Germinal center (tissue), 1 donor: ENCODE measurements around the gene LAMA5.
A peak's percentile ranks its signal among the peaks of the same experiment; 100 is the strongest.

Experiments
- DNase-seq: peaks from one replicate; pipeline ENCODE4 v3.0.0; 2012; ENCODE audit warnings: mixed read lengths, low spot score

LAMA5 gene, protein sequence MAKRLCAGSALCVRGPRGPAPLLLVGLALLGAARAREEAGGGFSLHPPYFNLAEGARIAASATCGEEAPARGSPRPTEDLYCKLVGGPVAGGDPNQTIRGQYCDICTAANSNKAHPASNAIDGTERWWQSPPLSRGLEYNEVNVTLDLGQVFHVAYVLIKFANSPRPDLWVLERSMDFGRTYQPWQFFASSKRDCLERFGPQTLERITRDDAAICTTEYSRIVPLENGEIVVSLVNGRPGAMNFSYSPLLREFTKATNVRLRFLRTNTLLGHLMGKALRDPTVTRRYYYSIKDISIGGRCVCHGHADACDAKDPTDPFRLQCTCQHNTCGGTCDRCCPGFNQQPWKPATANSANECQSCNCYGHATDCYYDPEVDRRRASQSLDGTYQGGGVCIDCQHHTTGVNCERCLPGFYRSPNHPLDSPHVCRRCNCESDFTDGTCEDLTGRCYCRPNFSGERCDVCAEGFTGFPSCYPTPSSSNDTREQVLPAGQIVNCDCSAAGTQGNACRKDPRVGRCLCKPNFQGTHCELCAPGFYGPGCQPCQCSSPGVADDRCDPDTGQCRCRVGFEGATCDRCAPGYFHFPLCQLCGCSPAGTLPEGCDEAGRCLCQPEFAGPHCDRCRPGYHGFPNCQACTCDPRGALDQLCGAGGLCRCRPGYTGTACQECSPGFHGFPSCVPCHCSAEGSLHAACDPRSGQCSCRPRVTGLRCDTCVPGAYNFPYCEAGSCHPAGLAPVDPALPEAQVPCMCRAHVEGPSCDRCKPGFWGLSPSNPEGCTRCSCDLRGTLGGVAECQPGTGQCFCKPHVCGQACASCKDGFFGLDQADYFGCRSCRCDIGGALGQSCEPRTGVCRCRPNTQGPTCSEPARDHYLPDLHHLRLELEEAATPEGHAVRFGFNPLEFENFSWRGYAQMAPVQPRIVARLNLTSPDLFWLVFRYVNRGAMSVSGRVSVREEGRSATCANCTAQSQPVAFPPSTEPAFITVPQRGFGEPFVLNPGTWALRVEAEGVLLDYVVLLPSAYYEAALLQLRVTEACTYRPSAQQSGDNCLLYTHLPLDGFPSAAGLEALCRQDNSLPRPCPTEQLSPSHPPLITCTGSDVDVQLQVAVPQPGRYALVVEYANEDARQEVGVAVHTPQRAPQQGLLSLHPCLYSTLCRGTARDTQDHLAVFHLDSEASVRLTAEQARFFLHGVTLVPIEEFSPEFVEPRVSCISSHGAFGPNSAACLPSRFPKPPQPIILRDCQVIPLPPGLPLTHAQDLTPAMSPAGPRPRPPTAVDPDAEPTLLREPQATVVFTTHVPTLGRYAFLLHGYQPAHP (N-terminal part only)

DNA sequence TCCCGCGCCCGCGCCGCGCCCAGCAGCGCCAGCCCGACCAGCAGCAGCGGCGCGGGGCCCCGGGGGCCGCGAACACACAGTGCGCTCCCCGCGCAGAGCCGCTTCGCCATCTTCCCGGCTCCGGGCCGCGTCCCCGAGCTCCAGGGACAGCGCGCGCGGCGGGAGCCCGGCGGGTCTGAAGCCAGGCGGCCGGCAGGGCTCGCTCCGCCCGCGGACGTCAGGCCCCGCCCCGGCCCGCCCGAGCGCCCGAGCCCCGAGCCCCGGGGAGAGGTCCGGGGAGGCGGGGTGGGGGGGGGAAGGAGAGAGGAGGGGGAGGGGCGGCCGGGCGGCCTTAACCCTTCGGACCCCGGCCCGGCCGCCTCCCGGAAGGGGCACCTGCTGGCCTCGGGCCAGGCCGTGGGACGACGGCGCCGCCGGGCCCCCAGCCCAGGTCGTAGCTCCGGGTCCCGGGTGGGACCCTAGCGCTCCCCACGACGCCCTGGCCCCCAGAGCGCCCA lies at the start of gene LAMA5:
LAMA5 (minus strand) TSS at position 177 of the 497 bp plus-strand sequence; CDS start at position 110, 67 bp downstream.
- peak; percentile 69 for DNase-seq

DNA sequence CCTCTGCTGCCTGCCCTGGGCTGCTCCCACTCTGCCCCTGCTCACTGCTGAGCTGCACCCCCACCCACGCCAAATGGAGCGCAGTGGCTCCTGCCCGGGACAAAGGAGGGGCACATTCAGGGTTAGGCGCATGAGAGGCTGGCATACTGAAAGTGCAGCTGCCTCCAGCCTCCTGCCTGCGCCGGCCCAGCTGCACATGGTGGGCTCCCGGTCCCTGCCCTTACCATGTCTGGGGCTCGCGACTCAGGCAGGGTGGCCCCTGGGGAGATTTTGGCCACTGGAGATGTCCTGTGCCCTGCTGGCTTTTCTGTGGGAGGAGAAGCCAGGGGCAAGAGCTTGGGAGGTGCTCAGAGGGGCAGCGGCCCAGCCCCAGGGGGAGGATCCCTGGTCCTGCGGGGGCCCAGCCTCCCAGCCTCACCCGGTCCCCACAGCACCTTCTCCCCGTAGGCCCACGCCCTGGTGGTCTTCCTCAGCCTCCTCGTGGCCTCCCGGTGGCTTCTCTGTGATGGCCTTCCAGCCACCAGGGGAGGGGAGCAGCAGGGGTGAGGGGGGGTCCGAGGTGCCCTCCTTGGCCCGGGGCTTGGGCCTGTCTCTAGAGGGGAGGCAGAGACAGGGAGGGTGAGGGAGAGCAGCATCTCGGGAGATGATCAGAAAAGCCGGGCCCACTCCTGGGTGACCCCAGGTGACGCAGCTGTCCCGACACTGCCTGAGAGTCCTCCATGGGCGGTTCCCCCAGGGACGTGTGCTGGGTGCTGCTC lies 48.4 kb upstream of the LAMA5 start:
- no peak for DNase-seq

DNA sequence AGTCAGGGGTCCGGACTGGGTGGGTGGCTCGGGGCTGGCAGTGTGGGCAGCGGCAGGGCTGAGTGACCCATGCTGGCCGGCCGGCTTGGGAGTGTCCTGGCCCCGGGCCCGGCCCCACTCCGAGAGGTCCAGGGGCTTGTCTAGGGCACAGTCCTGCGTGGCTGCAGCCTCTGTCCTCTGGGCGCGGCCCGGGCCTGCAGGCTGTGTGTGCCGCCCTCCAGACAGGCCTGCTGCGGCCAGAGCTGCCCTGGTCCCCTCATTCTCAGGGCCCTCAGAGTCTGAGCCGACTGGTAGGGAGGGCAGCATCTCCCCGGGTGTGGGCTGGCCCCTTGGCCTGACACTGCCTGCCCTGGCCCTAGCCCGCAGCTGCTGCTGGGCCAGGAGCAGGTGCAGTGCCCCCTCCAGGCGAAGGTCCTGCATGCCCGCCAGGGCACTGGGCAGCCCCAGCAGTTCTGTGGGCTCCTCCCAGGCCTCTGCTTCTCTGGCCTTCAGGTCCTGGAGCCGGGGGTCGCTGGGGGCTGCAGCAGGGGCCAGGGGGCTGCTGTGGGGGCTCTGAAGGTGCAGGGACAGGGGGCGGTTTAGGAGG lies 46.9 kb upstream of the LAMA5 start:
- DNase-seq: no peak

DNA sequence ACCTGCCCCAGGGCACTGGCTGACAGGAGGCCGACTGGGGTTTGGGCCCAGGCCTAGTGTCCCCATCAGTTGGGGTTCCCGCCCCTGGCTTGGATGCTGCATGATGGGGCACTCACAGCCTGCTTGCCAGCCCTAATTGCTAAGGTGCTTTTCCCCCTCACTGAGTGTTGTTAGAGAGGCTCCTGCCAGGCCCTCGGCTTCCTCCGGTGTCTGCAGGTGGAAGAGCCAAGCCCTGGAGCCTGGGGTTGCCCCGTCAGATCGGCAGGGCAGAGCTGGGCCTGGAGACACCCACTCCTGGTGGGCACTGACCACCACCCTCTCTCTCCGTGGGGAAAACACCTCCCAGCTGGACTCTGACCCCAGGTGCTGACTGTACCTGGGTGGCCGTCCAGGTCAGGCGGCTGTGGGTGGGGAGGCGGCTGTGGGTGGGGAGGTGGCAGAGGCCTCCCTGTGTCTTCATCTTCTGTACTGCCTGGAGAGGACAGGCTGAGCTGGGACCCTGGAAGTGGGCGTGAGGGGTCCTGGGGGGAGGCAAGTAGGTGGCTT lies 46.0 kb upstream of the LAMA5 start:
- DNase-seq: no peak

DNA sequence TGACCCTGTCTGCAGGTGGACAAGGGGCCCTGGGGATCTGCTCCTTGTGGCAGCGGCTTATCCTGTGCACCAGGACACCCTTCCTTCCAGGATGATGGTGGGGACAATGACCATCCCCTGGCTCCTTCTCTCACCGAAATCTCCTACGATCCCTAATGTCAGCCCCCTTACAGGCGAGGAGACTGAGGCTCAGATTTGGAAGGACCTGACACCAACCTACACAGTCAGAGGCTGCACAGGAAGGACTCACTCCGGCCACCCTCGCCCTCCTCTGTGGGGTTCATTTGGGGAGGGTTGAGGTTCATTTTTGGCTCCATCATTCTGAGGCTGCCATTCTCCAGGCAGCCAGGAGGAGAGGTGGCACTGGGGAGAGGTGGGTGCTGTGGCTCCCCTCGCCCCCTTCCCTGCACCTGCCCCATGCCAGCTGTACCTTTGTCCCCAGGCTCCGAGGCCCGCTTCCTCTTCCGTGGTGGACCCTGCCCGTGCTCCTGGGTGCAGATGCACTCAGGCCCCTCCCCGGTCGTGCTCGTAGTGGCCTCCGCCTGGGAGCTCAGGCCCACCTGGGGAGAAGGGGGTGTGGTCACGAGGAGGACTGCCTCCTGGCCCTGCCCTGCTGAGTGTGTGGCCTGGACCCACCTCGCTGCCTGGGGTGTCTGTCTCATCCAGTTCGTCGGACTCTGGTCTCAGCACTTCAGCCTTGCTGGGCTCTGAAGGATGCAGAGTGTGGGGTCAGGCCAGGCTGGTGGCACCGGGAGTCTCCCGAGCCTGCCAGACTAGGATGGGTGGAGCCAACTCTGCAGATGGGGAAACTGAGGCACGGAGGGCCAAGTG lies 45.3 kb upstream of the LAMA5 start:
- no peak for DNase-seq

DNA sequence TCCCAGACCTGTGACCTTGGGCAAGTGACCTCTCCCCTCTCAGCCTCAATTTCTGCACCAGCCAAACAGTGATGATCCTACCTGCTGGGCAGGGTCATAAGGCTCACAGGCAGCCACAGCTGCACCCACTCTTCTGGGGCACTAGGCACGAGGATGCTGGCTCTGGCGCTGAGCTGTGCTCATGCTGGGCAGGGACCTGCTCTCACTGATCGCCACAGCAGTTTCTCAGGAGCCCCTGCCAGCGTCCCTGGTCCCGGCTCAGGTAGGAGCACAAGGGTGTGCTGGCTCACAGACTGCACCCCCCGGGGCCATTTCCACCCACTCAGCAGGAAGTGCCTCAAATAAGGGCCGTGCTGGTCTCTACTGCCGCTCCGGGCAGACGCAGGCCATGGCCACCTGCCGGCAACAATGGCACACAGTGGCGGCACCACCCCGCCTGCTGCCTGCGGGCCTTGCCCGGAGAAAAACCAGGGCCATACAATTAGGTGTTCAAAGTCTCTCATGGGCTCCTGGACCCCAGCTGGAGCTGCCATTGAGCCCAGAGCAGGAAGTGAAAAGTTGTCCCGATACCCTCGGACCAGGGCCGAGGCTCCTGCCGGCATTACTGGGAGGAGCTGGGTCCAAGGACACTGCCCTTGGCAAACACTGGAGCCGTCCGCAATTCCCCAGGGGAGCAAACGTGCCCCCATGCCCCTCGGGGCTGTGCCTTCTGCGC lies 44.5 kb upstream of the LAMA5 start:
- DNase-seq: no peak

DNA sequence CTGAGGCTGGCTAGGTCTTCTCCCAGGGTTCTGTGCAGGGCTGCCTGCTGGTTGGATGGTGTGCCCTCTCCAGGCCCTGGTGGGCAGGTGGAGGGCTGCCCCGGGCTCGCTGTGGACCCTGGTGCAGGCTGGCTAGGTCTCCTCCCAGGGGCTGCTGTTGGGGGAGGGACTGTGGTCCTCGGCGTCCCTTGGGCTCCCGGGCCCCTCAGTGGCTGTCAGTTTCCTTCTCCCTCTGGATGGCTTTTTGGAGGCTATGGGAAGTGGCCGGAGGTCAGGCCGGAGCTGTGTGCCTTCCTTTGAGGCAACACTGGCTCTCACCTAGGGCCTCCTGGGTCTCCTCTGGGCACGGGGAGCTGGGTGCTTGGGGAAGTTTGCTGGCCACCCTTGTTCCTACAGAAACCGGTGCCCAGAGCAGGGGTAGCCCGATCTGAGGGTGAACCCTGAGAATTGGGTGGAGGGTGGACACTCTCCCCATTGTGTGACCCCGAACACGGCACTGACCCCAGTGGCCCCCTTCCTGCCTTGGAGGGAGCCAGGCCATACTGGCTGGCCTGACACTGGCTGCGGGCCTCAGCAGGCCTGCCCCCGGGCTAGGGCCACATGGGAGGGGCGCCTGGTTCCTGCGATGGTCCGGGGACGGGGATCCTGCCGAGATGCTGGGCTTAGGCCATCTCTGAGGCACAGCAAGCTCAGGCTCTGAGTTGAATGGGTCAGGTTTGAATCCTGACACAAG lies 43.8 kb upstream of the LAMA5 start:
- no peak for DNase-seq

DNA sequence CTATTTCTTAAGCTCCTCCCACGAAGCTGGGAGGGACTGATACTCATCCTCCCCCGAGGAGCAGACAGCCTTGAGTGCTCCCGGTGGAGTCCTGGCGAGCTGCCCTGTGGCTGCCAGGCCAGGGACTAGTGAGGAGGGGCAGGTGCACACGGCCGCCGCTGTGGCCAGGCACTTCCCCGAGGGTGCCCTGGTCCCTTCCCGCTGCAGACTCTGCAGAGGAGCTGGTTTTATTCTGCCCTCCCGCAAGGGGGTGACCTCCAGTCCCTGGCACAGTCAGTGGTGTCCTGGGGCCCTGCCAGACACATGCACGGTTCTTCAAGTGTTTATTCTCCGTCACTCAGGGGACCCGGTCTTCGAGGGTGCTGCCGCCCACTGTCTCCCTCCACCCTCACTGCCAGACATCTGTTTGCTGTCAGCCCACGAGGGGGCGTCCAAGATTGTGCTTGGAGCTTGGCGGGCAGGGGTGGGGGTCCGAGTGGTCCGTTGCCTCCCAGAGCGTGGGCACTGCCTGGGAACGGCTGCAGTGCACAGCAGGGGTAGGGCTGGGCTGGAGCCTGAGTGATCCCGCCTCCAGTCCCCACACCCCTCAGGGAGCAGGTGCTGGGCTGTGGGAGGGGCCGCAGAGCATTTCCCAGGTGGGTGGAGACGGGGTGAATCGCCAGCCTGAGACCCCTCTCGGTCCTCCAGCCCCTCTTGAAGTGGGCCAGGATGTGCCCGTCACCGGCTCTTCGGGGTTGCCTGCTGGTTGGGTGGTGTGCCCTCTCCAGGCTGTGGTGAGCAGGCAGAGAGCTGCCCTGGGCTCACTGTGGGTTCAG lies 43.0 kb upstream of the LAMA5 start:
- peak; percentile 56 for DNase-seq

DNA sequence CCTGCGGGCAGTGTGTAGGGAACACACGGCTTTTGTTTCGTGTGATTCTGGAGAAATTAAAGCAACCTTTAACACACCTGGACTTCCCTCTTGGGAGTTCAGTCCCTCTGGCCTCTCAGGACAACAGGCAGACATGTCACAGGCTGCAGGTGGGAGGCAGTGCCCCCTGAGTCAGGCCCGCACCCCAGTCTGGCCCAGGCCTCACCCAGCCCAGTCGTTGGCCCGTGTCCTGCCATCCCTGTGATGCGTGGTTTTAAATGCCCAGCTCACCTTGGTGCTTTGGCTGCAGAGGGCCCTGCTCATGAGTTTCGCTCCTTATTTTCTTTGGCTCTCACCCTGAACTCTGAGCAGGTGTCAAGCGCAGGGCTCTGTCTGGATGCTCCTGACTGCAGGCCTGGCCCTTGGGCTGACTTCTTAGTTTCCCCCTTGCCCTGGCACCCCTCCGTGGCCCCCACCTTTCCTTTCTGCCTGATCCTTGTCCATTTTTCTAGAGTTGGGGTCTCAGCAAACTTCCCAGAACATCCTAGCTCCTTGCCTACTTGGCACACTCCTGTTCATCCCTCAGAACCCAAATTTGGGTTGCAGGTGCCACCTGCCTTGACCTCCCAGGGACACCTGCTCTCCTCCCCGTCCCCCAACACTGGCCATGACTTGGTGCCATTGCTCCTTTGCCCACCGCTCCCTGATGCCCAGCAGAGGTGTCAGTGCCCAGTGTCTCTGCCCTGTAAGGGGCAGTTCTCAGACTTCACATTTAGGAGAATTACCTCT lies 42.2 kb upstream of the LAMA5 start:
- no peak for DNase-seq

DNA sequence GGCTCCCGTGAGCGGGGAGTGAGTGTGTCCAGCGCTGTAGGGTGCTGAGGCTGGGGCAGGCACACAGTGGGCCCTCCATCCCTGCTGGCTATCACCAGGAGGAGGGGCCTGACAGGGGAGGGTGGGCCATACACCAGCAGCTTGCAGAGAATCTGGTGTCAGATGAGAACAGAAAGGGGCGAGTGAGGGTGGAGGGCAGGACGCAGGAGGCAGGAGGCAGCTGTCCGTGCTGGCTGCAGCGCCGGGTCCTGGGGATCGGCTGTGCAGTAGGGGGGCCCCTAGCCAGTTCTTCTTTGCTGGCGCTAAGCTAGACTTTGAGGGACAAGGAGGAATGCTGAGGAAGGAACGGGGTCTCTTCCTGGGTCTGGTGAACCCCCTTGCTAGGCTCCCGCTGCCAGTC lies 41.5 kb upstream of the LAMA5 start:
- DNase-seq: no peak

DNA sequence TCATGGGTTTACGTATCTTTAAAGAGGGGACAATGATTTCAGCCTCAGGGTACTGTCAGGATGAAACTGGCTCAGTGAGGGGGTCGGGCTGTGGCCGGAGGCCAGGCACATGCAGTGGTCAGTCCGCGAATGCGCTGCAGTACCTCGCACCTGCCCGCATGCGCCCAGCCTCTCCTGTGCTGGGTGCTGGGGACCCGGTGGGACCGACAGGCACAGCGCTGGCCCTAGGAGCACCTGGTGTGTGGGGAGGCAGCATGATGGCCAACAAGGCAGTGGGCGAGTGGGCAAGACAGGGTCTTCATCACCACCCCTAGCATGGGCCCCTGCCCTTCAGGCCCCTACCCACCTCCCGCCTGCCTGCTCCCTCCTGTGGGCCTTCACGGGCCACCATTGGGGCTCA lies 40.9 kb upstream of the LAMA5 start:
- DNase-seq: no peak

DNA sequence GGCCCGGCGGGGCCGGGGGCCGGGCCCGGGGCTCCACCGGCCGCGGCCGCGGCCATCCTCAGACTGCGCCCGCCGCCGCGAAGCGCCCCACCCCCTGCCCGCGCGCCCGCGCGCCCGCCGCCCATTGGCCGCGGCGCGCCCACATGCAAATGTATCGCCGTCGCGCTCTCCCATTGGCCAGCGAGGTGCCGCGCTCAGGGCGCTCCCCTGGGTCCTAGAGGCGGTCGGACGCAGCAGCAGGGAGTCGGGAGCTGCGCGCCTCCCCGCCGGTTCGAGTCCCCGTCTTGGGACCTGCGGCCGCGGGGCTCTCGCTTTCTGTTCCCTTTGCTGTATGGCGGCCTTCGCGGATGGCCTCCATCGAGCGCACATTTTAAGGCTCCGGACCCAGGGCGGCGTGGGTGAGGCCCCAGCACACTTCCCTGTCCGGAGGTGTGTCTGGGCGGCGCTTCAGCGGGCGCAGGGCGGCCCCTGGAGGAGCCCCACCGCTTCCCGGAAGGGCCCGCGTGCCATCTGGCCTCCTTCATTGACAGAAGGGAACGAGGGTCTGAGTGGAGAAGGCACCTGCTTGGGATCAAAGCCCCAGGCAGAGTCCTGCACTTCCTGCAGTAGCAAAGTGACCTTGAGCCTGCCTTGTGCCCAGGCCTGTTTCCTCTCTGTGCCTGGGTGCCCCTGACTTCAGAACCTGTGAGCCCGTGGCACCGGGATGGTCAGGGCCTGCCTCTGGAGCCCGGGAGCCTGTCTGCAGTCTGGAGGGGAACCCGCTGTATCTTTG lies 40.3 kb upstream of the LAMA5 start, which contains the start of gene CABLES2:
CABLES2 (minus strand) TSS at position 65 of the 772 bp plus-strand sequence; CDS start at position 56, 9 bp downstream.
- peak; percentile 96 for DNase-seq

DNA sequence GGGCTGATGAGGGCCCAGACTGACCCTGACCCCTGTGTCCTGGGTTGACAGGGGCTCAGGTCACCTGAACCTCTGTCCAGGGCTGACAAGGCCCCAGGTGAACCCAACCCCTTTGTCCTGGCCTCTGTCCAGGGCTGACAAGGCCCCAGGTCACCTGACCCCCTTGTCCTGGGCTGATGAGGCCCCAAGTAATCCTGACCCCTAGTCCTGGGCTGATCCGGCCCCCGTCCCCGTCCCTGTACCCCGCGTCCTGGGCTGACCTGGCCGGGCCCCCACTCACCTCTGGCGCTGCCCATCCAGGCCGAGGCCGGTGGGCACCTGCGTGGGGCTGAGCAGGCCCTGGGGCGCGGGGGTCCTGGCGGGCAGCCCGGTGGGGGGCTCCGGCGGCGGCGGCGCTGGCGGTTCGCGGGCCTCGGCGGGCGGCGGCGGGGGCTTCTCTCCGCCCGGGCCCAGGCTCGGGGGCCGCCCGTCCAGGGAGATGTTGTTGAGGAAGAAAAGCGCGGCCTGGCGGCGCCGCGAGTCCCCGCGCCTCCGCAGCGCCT lies 39.6 kb upstream of the LAMA5 start:
- DNase-seq: no peak

DNA sequence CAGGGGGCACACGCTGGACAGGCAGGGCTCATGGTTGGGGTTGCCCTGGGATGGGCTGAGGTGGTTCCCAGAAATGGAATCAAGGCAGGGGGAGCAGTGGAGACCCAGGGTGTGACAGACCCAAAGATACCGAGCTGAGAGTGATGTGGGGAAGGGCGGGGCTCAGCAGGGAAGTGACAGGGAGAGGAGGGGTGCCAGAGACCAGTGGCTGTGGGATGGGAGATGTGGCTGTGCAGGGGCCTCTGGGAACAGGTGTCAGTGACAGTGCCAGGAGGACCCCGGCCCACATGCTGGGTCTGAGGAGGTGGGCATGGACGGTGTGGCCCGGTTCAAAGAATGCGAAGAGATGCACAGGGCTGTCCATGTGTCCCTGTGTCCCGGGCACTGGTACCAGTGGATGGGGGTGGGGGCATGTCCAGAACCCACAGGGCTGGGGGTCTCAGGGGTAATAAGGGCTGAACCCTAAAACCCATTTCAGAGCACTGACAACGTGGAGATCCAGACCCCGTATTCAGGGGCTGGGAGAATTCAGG lies 38.9 kb upstream of the LAMA5 start:
- DNase-seq: no peak
